H7 (cell line): Measurements from ENCODE around the gene FCHO2. TPM values are rescaled to one million over a fixed set of nuclear protein-coding genes. Genes with fewer than 3 reads are reported as not detected.

ENCODE experiments used
- DNase-seq: peaks from one replicate; pipeline ENCODE4 v3.0.0; 2012
- H3K27me3 ChIP-seq: 2 replicates; pipeline ENCODE4 v1.6.0; 2011; ENCODE audit warnings: mild to moderate bottlenecking, low read length; ENCODE audit not compliant: control insufficient read depth, insufficient read depth
- H3K36me3 ChIP-seq: replicated peaks from 2 replicates; pipeline ENCODE4 v1.5.1; 2011; ENCODE audit warnings: low read length; ENCODE audit not compliant: control insufficient read depth, insufficient read depth
- H3K4me3 ChIP-seq: 2 replicates; pipeline ENCODE4 v1.5.1; 2011; ENCODE audit warnings: low read depth, mild to moderate bottlenecking, control low read depth, low read length, moderate library complexity; ENCODE audit not compliant: insufficient read depth
- total RNA-seq: library from RNA; depleted of rRNA; stranded (reverse); fragments of >200 nt; shearing (Covaris generic); gene quantifications from 2 replicates; pipeline ENCODE4 v1.2.3, GENCODE V29; 2014

FCHO2 gene
- total RNA-seq, 1 experiment from 2014 or later, result 4.6 TPM

- peak; percentile 92 for DNase-seq
- Histone ChIP-seq H3K27me3 (peaks cover 32% of the 10 kb centered on the region), H3K4me3 (peak within 1 kb of the TSS; percentile 62), H3K36me3 (no peaks in the 10 kb centered on the region)
Measured at GRCh38 chr5:73120222-73121118, 164.6 kb downstream of the FCHO2 start, which contains the start of gene TMEM171. TMEM171 (plus strand) TSS chr5:73120575; CDS start chr5:73123374, 2,799 bp downstream.

GRCh38 chr5:73121119-73121463 is 165.2 kb downstream of the FCHO2 start:
- Histone ChIP-seq H3K27me3 (peaks cover 32% of the 10 kb centered on the region), H3K36me3 (no peaks in the 10 kb centered on the region), H3K4me3 (peak overlapping the region; percentile 62)
- DNase-seq, result no peak

GRCh38 chr5:73122875-73123810 is 167.3 kb downstream of the FCHO2 start:
- H3K4me3 ChIP-seq, result no peak overlapping the region
- H3K36me3 ChIP-seq, result no peaks in the 10 kb centered on the region
- H3K27me3 ChIP-seq, result peaks cover 32% of the 10 kb centered on the region
- peak; percentile 66 for DNase-seq

- Histone ChIP-seq H3K4me3 (no peak overlapping the region), H3K27me3 (peaks cover 19% of the 10 kb centered on the region), H3K36me3 (no peaks in the 10 kb centered on the region)
- no peak for DNase-seq
Measured at GRCh38 chr5:73125289-73125688, 169.4 kb downstream of the FCHO2 start.

GRCh38 chr5:73126381-73126780 is 170.5 kb downstream of the FCHO2 start:
- H3K36me3 ChIP-seq, result no peaks in the 10 kb centered on the region
- H3K27me3 ChIP-seq, result peaks cover 11% of the 10 kb centered on the region
- H3K4me3 ChIP-seq, result no peak overlapping the region
- DNase-seq, result no peak

- DNase-seq, result no peak
- H3K4me3 ChIP-seq, result no peak overlapping the region
- H3K36me3 ChIP-seq, result no peaks in the 10 kb centered on the region
Measured at GRCh38 chr5:73126957-73127356, 171.1 kb downstream of the FCHO2 start.

GRCh38 chr5:73129143-73129542 is 173.3 kb downstream of the FCHO2 start:
- no peaks in the 10 kb centered on the region for H3K36me3 ChIP-seq
- H3K27me3 ChIP-seq, result no peaks in the 10 kb centered on the region
- DNase-seq, result no peak
- no peak overlapping the region for H3K4me3 ChIP-seq

More at GRCh38 chr5:73126957-73127356, 171.1 kb downstream of the FCHO2 start:
- H3K27me3 ChIP-seq, result peaks cover 5% of the 10 kb centered on the region

GRCh38 chr5:73130811-73131210 is 175.0 kb downstream of the FCHO2 start:
- Histone ChIP-seq H3K27me3 (no peaks in the 10 kb centered on the region), H3K4me3 (no peak overlapping the region), H3K36me3 (no peaks in the 10 kb centered on the region)
- no peak for DNase-seq

GRCh38 chr5:73131711-73132425 is 176.0 kb downstream of the FCHO2 start:
- H3K4me3 ChIP-seq, result no peak overlapping the region
- no peaks in the 10 kb centered on the region for H3K36me3 ChIP-seq
- no peak for DNase-seq
- no peaks in the 10 kb centered on the region for H3K27me3 ChIP-seq

- no peak for DNase-seq
- Histone ChIP-seq H3K36me3 (no peaks in the 10 kb centered on the region), H3K4me3 (no peak overlapping the region), H3K27me3 (no peaks in the 10 kb centered on the region)
Measured at GRCh38 chr5:73132759-73133158, 176.9 kb downstream of the FCHO2 start.

GRCh38 chr5:73135021-73135420 is 179.2 kb downstream of the FCHO2 start:
- no peaks in the 10 kb centered on the region for H3K36me3 ChIP-seq
- no peaks in the 10 kb centered on the region for H3K27me3 ChIP-seq
- H3K4me3 ChIP-seq, result no peak overlapping the region
- DNase-seq, result no peak

GRCh38 chr5:73135429-73136054 is 179.7 kb downstream of the FCHO2 start:
- Histone ChIP-seq H3K27me3 (no peaks in the 10 kb centered on the region), H3K4me3 (no peak overlapping the region), H3K36me3 (no peaks in the 10 kb centered on the region)
- peak; percentile 60 for DNase-seq

GRCh38 chr5:73136055-73136562 is 180.3 kb downstream of the FCHO2 start:
- Histone ChIP-seq H3K36me3 (no peaks in the 10 kb centered on the region), H3K4me3 (no peak overlapping the region), H3K27me3 (no peaks in the 10 kb centered on the region)
- DNase-seq, result peak; percentile 46
